Activated naive CD8-positive, alpha-beta T cell treated with anti-CD3 and anti-CD28 coated beads for 36 hours (primary cell): Measurements from ENCODE around the gene PRKCH. TPM values are rescaled to one million over a fixed set of nuclear protein-coding genes. Genes with fewer than 3 reads are reported as not detected.

Experiments used
- DNase-seq: peaks from one replicate; pipeline ENCODE4 v3.0.0; 2021
- H3K27ac Mint-ChIP-seq: one replicate; pipeline ENCODE4 v1.8.0; 2022; ENCODE audit warnings: mild to moderate bottlenecking, moderate library complexity, mixed read lengths
- H3K27me3 Mint-ChIP-seq: one replicate; pipeline ENCODE4 v1.8.0; 2022; ENCODE audit warnings: mild to moderate bottlenecking, mixed read lengths
- H3K36me3 Mint-ChIP-seq: one replicate; pipeline ENCODE4 v1.8.0; 2021; ENCODE audit warnings: mild to moderate bottlenecking, mixed read lengths
- H3K4me1 Mint-ChIP-seq: one replicate; pipeline ENCODE4 v1.8.0; 2021; ENCODE audit warnings: mixed read lengths
- H3K4me3 Mint-ChIP-seq: one replicate; pipeline ENCODE4 v1.8.0; 2022; ENCODE audit warnings: mild to moderate bottlenecking, moderate library complexity, mixed read lengths
- H3K9me3 Mint-ChIP-seq: one replicate; pipeline ENCODE4 v1.8.0; 2022; ENCODE audit warnings: mixed read lengths
- total RNA-seq, 2 experiments: library from RNA; stranded (reverse); gene quantifications; one replicate each; pipeline ENCODE4 v1.2.3, GENCODE V29; 2021

PRKCH gene
- total RNA-seq, 2 experiments from 2014 or later: 176 to 177 TPM

- no peaks in the 10 kb centered on the region for H3K9me3 Mint-ChIP-seq
- no peak overlapping the region for H3K4me3 Mint-ChIP-seq
- H3K4me1 Mint-ChIP-seq: peaks cover 85% of the 10 kb centered on the region
- H3K36me3 Mint-ChIP-seq: peaks cover 73% of the 10 kb centered on the region
- no peak for DNase-seq
- H3K27ac Mint-ChIP-seq: peak overlapping the region; percentile 47
- H3K27me3 Mint-ChIP-seq: no peaks in the 10 kb centered on the region
Observed at GRCh38 chr14:61483476-61483875, 162.1 kb downstream of the PRKCH start.

- DNase-seq: no peak
- Mint-ChIP-seq H3K4me1 (peaks cover 85% of the 10 kb centered on the region), H3K9me3 (no peaks in the 10 kb centered on the region), H3K36me3 (peaks cover 72% of the 10 kb centered on the region), H3K4me3 (no peak overlapping the region), H3K27ac (peak overlapping the region; percentile 52), H3K27me3 (no peaks in the 10 kb centered on the region)
Observed at GRCh38 chr14:61484031-61484430, 162.7 kb downstream of the PRKCH start.

GRCh38 chr14:61484826-61485584, 163.6 kb downstream of the PRKCH start:
- peaks cover 83% of the 10 kb centered on the region for H3K4me1 Mint-ChIP-seq
- no peaks in the 10 kb centered on the region for H3K9me3 Mint-ChIP-seq
- no peak overlapping the region for H3K4me3 Mint-ChIP-seq
- peak overlapping the region; percentile 85 for H3K27ac Mint-ChIP-seq
- no peak for DNase-seq
- no peaks in the 10 kb centered on the region for H3K27me3 Mint-ChIP-seq
- H3K36me3 Mint-ChIP-seq: peaks cover 81% of the 10 kb centered on the region

- Mint-ChIP-seq H3K27ac (peak overlapping the region; percentile 85), H3K4me1 (peaks cover 82% of the 10 kb centered on the region), H3K27me3 (no peaks in the 10 kb centered on the region), H3K9me3 (no peaks in the 10 kb centered on the region), H3K36me3 (peaks cover 87% of the 10 kb centered on the region), H3K4me3 (no peak overlapping the region)
- DNase-seq: no peak
Observed at GRCh38 chr14:61485661-61486060, 164.3 kb downstream of the PRKCH start.

- H3K27ac Mint-ChIP-seq: peak overlapping the region; percentile 52
- no peak overlapping the region for H3K4me3 Mint-ChIP-seq
- no peaks in the 10 kb centered on the region for H3K27me3 Mint-ChIP-seq
- peaks cover 74% of the 10 kb centered on the region for H3K36me3 Mint-ChIP-seq
- peaks cover 68% of the 10 kb centered on the region for H3K4me1 Mint-ChIP-seq
- DNase-seq: no peak
- H3K9me3 Mint-ChIP-seq: no peaks in the 10 kb centered on the region
Observed at GRCh38 chr14:61486930-61487495, 165.6 kb downstream of the PRKCH start.

GRCh38 chr14:61488417-61489401, 167.3 kb downstream of the PRKCH start:
- Mint-ChIP-seq H3K36me3 (peaks cover 59% of the 10 kb centered on the region), H3K27ac (peak overlapping the region; percentile 47), H3K4me3 (no peak overlapping the region), H3K27me3 (no peaks in the 10 kb centered on the region), H3K9me3 (no peaks in the 10 kb centered on the region), H3K4me1 (peaks cover 56% of the 10 kb centered on the region)
- no peak for DNase-seq

- no peaks in the 10 kb centered on the region for H3K9me3 Mint-ChIP-seq
- peaks cover 49% of the 10 kb centered on the region for H3K4me1 Mint-ChIP-seq
- H3K4me3 Mint-ChIP-seq: no peak overlapping the region
- peak overlapping the region; percentile 31 for H3K27ac Mint-ChIP-seq
- H3K36me3 Mint-ChIP-seq: peaks cover 53% of the 10 kb centered on the region
- no peak for DNase-seq
- H3K27me3 Mint-ChIP-seq: no peaks in the 10 kb centered on the region
Observed at GRCh38 chr14:61489512-61489911, 168.1 kb downstream of the PRKCH start.

- no peak for DNase-seq
- H3K27me3 Mint-ChIP-seq: no peaks in the 10 kb centered on the region
- no peaks in the 10 kb centered on the region for H3K9me3 Mint-ChIP-seq
- peak overlapping the region; percentile 25 for H3K27ac Mint-ChIP-seq
- peaks cover 49% of the 10 kb centered on the region for H3K4me1 Mint-ChIP-seq
- H3K36me3 Mint-ChIP-seq: peaks cover 54% of the 10 kb centered on the region
- no peak overlapping the region for H3K4me3 Mint-ChIP-seq
Observed at GRCh38 chr14:61489932-61490331, 168.6 kb downstream of the PRKCH start.

GRCh38 chr14:61491224-61491623, 169.8 kb downstream of the PRKCH start:
- Mint-ChIP-seq H3K4me1 (peaks cover 42% of the 10 kb centered on the region), H3K27ac (no peak overlapping the region), H3K4me3 (no peak overlapping the region), H3K9me3 (no peaks in the 10 kb centered on the region), H3K27me3 (no peaks in the 10 kb centered on the region), H3K36me3 (peaks cover 53% of the 10 kb centered on the region)
- no peak for DNase-seq

GRCh38 chr14:61491876-61492434, 170.6 kb downstream of the PRKCH start:
- DNase-seq: no peak
- Mint-ChIP-seq H3K4me1 (peaks cover 40% of the 10 kb centered on the region), H3K9me3 (no peaks in the 10 kb centered on the region), H3K27ac (no peak overlapping the region), H3K36me3 (peaks cover 53% of the 10 kb centered on the region), H3K27me3 (no peaks in the 10 kb centered on the region), H3K4me3 (no peak overlapping the region)

- no peaks in the 10 kb centered on the region for H3K9me3 Mint-ChIP-seq
- H3K4me1 Mint-ChIP-seq: peaks cover 40% of the 10 kb centered on the region
- H3K27ac Mint-ChIP-seq: no peak overlapping the region
- no peaks in the 10 kb centered on the region for H3K27me3 Mint-ChIP-seq
- no peak for DNase-seq
- peaks cover 53% of the 10 kb centered on the region for H3K36me3 Mint-ChIP-seq
- H3K4me3 Mint-ChIP-seq: no peak overlapping the region
Observed at GRCh38 chr14:61492474-61492873, 171.1 kb downstream of the PRKCH start.

- peaks cover 41% of the 10 kb centered on the region for H3K4me1 Mint-ChIP-seq
- H3K27ac Mint-ChIP-seq: no peak overlapping the region
- H3K4me3 Mint-ChIP-seq: no peak overlapping the region
- H3K36me3 Mint-ChIP-seq: peaks cover 52% of the 10 kb centered on the region
- no peaks in the 10 kb centered on the region for H3K27me3 Mint-ChIP-seq
- no peaks in the 10 kb centered on the region for H3K9me3 Mint-ChIP-seq
- no peak for DNase-seq
Observed at GRCh38 chr14:61493239-61493638, 171.9 kb downstream of the PRKCH start.

GRCh38 chr14:61494018-61494417, 172.6 kb downstream of the PRKCH start:
- Mint-ChIP-seq H3K4me3 (no peak overlapping the region), H3K4me1 (peaks cover 41% of the 10 kb centered on the region), H3K9me3 (no peaks in the 10 kb centered on the region), H3K27me3 (no peaks in the 10 kb centered on the region), H3K36me3 (peaks cover 52% of the 10 kb centered on the region), H3K27ac (no peak overlapping the region)
- DNase-seq: no peak

- no peak overlapping the region for H3K4me3 Mint-ChIP-seq
- peaks cover 54% of the 10 kb centered on the region for H3K36me3 Mint-ChIP-seq
- H3K4me1 Mint-ChIP-seq: peaks cover 43% of the 10 kb centered on the region
Observed at GRCh38 chr14:61495809-61496208, 174.4 kb downstream of the PRKCH start.

GRCh38 chr14:61498303-61498702, 176.9 kb downstream of the PRKCH start:
- H3K4me3 Mint-ChIP-seq: no peak overlapping the region
- no peaks in the 10 kb centered on the region for H3K27me3 Mint-ChIP-seq
- H3K27ac Mint-ChIP-seq: peak overlapping the region; percentile 80
- H3K4me1 Mint-ChIP-seq: peaks cover 66% of the 10 kb centered on the region
- peaks cover 65% of the 10 kb centered on the region for H3K36me3 Mint-ChIP-seq
- no peak for DNase-seq
- no peaks in the 10 kb centered on the region for H3K9me3 Mint-ChIP-seq

More at GRCh38 chr14:61495809-61496208, 174.4 kb downstream of the PRKCH start:
- DNase-seq: no peak
- no peaks in the 10 kb centered on the region for H3K27me3 Mint-ChIP-seq
- no peaks in the 10 kb centered on the region for H3K9me3 Mint-ChIP-seq
- peak overlapping the region; percentile 57 for H3K27ac Mint-ChIP-seq
